OCI-LY1 (cell line): Measurements from ENCODE around the gene C16orf74.

ENCODE experiments used
- H2AFZ ChIP-seq: fragments of 200-600 bp; sonication (generic), shearing (Covaris generic); 2 replicates; pipeline ENCODE4 v1.6.0; 2014; ENCODE audit warnings: antibody characterized with exemption, mild to moderate bottlenecking, low read length
- H3F3A ChIP-seq: fragments of 200-600 bp; sonication (generic), shearing (Covaris generic); 2 replicates; pipeline ENCODE4 v1.6.0; 2014; ENCODE audit warnings: mild to moderate bottlenecking, antibody characterized with exemption, low read length, moderate library complexity; ENCODE audit not compliant: insufficient read depth
- H3K27ac ChIP-seq: fragments of 200-600 bp; sonication (generic); 2 replicates; pipeline ENCODE4 v1.5.1; 2014; ENCODE audit warnings: low read length, mixed run types, mild to moderate bottlenecking, low read depth; ENCODE audit not compliant: poor library complexity, severe bottlenecking
- H3K27me3 ChIP-seq: fragments of 200-600 bp; sonication (generic); 2 replicates; pipeline ENCODE4 v1.6.0; 2014; ENCODE audit warnings: antibody characterized with exemption, mild to moderate bottlenecking, low read length, moderate library complexity; ENCODE audit not compliant: insufficient read depth
- H3K36me3 ChIP-seq: fragments of 200-600 bp; sonication (generic); 2 replicates; pipeline ENCODE4 v1.6.1; 2014; ENCODE audit warnings: mild to moderate bottlenecking, antibody characterized with exemption, low read length, moderate library complexity, mixed read lengths; ENCODE audit not compliant: insufficient read depth
- H3K4me1 ChIP-seq: fragments of 200-600 bp; sonication (generic); 2 replicates; pipeline ENCODE4 v1.5.1; 2014; ENCODE audit warnings: mild to moderate bottlenecking, low read length, moderate library complexity; ENCODE audit not compliant: insufficient read depth, severe bottlenecking
- H3K4me2 ChIP-seq: fragments of 200-600 bp; sonication (generic), shearing (Covaris generic); 2 replicates; pipeline ENCODE4 v1.6.1; 2014; ENCODE audit warnings: low read length
- H3K4me3 ChIP-seq: fragments of 200-600 bp; sonication (generic); 2 replicates; pipeline ENCODE4 v1.5.1; 2014; ENCODE audit warnings: low read length, low read depth, mild to moderate bottlenecking, mixed read lengths; ENCODE audit not compliant: poor library complexity, severe bottlenecking
- H3K79me2 ChIP-seq: fragments of 200-600 bp; shearing (Covaris generic); 2 replicates; pipeline ENCODE4 v1.6.1; 2016; ENCODE audit warnings: mixed run types, low read length, mixed read lengths; ENCODE audit not compliant: insufficient read depth
- H3K9ac ChIP-seq: fragments of 200-600 bp; sonication (generic), shearing (Covaris generic); 2 replicates; pipeline ENCODE4 v1.6.1; 2014; ENCODE audit warnings: mild to moderate bottlenecking, low read length, mixed read lengths
- H3K9me2 ChIP-seq: fragments of 200-600 bp; sonication (generic), shearing (Covaris generic); 2 replicates; pipeline ENCODE4 v1.6.1; 2014; ENCODE audit warnings: low read depth, mild to moderate bottlenecking, low read length, mixed read lengths
- H3K9me3 ChIP-seq: fragments of 200-600 bp; shearing (Covaris generic); 2 replicates; pipeline ENCODE4 v1.6.1; 2014; ENCODE audit warnings: low read length, mixed read lengths
- H4K20me1 ChIP-seq: fragments of 200-600 bp; sonication (generic), shearing (Covaris generic); 2 replicates; pipeline ENCODE4 v1.6.0; 2016; ENCODE audit warnings: mild to moderate bottlenecking, low read length; ENCODE audit not compliant: insufficient read depth
- EZH2 ChIP-seq: fragments of 200-600 bp; sonication (generic), shearing (Covaris generic); IDR thresholded peaks from 2 replicates; pipeline ENCODE4 v1.8.0; 2017; ENCODE audit warnings: borderline replicate concordance, mixed run types, mild to moderate bottlenecking, antibody characterized with exemption, low read length, moderate library complexity, mixed read lengths
- TF ChIP-seq, protein P1 (sequence below): fragments of 200-600 bp; sonication (generic), shearing (Covaris generic); IDR thresholded peaks from 2 replicates; pipeline ENCODE4 v1.5.1; 2017; ENCODE audit warnings: mild to moderate bottlenecking, antibody characterized with exemption, low read length, moderate library complexity, mixed read lengths

The C16orf74 gene

GRCh38 chr16:85757341-85757822, 6.5 kb upstream of the C16orf74 start:
- peaks cover 4% of the 10 kb centered on the region; the same call in 1 of the 2 replicates for H3K27me3 ChIP-seq
- TF ChIP-seq, protein P1, sequence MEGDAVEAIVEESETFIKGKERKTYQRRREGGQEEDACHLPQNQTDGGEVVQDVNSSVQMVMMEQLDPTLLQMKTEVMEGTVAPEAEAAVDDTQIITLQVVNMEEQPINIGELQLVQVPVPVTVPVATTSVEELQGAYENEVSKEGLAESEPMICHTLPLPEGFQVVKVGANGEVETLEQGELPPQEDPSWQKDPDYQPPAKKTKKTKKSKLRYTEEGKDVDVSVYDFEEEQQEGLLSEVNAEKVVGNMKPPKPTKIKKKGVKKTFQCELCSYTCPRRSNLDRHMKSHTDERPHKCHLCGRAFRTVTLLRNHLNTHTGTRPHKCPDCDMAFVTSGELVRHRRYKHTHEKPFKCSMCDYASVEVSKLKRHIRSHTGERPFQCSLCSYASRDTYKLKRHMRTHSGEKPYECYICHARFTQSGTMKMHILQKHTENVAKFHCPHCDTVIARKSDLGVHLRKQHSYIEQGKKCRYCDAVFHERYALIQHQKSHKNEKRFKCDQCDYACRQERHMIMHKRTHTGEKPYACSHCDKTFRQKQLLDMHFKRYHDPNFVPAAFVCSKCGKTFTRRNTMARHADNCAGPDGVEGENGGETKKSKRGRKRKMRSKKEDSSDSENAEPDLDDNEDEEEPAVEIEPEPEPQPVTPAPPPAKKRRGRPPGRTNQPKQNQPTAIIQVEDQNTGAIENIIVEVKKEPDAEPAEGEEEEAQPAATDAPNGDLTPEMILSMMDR = no peak
- TF ChIP-seq EZH2 = no peak
- H3K9me3 ChIP-seq = no peaks in the 10 kb centered on the region
- no peak overlapping the region for H2AFZ ChIP-seq
- H3K4me3 ChIP-seq = no peak overlapping the region
- no peaks in the 10 kb centered on the region for H3K36me3 ChIP-seq
- no peaks in the 10 kb centered on the region for H3K79me2 ChIP-seq
- H3K4me2 ChIP-seq = 0 out of 2 replicates have a peak overlapping the region, but pooled peaks have one; percentile 2
- H3K9ac ChIP-seq = no peak overlapping the region
- peak overlapping the region; percentile 86 for H3K27ac ChIP-seq
- peaks cover 4% of the 10 kb centered on the region; the same call in 1 of the 2 replicates for H3F3A ChIP-seq
- H3K9me2 ChIP-seq = no peaks in the 10 kb centered on the region
- peaks cover 73% of the 10 kb centered on the region for H3K4me1 ChIP-seq
- no peaks in the 10 kb centered on the region for H4K20me1 ChIP-seq

DNA sequence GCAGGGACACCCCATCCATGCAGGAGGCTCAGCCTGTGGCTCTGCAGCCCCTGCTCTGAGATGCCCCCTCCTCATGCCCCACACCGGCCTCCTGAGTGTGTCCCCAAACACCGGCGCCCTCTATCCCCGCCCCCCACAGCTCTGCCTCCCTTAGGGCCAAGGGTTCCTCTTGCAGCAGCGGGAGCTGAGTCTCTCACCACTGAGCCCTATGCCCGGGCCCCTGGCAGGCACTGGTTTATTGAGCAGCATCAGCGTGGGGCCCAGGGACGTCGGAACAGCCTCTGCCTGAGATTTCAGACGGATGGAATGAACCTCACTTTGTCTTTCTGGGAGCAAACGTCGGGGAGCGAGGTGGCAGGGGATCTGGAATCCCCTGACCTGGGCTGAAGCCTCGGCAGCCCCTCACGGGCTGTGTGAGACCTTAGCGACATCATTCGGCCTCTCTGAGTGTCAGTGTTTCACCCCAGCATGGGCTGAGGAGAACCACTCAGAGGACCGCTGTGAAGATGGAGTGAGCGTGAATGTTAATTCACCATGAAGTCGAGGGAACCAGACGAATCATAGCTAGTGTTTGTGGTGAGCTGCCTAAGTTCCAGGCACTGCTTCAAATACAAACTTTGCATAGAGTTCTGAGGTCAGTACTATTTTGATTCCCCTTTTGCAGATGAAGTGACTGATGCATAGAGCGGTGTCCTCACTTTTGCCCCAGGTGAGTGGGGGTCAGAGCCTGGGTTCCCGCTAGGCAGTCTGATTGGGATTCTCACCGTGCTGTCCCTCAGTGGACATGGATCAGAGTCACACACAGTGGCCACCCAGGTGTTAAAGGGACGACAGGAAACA, 5.3 kb upstream of the C16orf74 start:
- peaks cover 83% of the 10 kb centered on the region for H3K4me1 ChIP-seq
- H3K9ac ChIP-seq = peak overlapping the region; percentile 7; the same call in 1 of the 2 replicates

GRCh38 chr16:85754413-85754812, 3.5 kb upstream of the C16orf74 start:
- no peak for TF ChIP-seq EZH2
- TF ChIP-seq, protein P1 = no peak
- no peak overlapping the region for H3K9ac ChIP-seq
- no peaks in the 10 kb centered on the region for H4K20me1 ChIP-seq
- peaks cover 88% of the 10 kb centered on the region for H3K4me1 ChIP-seq
- H3K4me3 ChIP-seq = no peak overlapping the region
- H3F3A ChIP-seq = peaks cover 4% of the 10 kb centered on the region; the same call in 1 of the 2 replicates
- no peaks in the 10 kb centered on the region for H3K9me2 ChIP-seq
- H3K4me2 ChIP-seq = no peak overlapping the region
- H3K27ac ChIP-seq = peak overlapping the region; percentile 32
- no peaks in the 10 kb centered on the region for H3K9me3 ChIP-seq
- H3K79me2 ChIP-seq = no peaks in the 10 kb centered on the region
- no peak overlapping the region for H2AFZ ChIP-seq
- H3K27me3 ChIP-seq = peaks cover 9% of the 10 kb centered on the region; the same call in 1 of the 2 replicates
- H3K36me3 ChIP-seq = no peaks in the 10 kb centered on the region

More for the DNA sequence above, 5.3 kb upstream of the C16orf74 start:
- no peaks in the 10 kb centered on the region for H3K79me2 ChIP-seq
- peak overlapping the region; percentile 50 for H3K4me2 ChIP-seq
- H3K27ac ChIP-seq = peak overlapping the region; percentile 86
- no peaks in the 10 kb centered on the region for H3K9me3 ChIP-seq
- H4K20me1 ChIP-seq = no peaks in the 10 kb centered on the region
- H3K4me3 ChIP-seq = peak overlapping the region; percentile 5
- H3K9me2 ChIP-seq = no peaks in the 10 kb centered on the region
- H3K36me3 ChIP-seq = no peaks in the 10 kb centered on the region
- TF ChIP-seq, protein P1 = no peak
- no peak for TF ChIP-seq EZH2
- H2AFZ ChIP-seq = no peak overlapping the region
- peaks cover 4% of the 10 kb centered on the region; the same call in 1 of the 2 replicates for H3F3A ChIP-seq
- peaks cover 9% of the 10 kb centered on the region; the same call in 1 of the 2 replicates for H3K27me3 ChIP-seq
